Trophoblast cell (in vitro differentiated cells and primary cell): ENCODE results near the gene CBX7.

Source experiments
- DNase-seq, 2 donors: peaks; one replicate each; pipeline ENCODE4 v3.0.0-alpha.2; 2016
- H2AFZ ChIP-seq: 2 replicates; pipeline ENCODE4 v1.6.1; 2013; ENCODE audit warnings: low read length, moderate library complexity, mild to moderate bottlenecking; ENCODE audit not compliant: insufficient read depth, poor library complexity
- H2AK5ac ChIP-seq: 2 replicates; pipeline ENCODE4 v1.6.1; 2013; ENCODE audit warnings: mild to moderate bottlenecking, low read length
- H2BK120ac ChIP-seq: 2 replicates; pipeline ENCODE4 v1.6.1; 2013; ENCODE audit warnings: low read length, mild to moderate bottlenecking, moderate library complexity; ENCODE audit not compliant: insufficient read depth, poor library complexity
- H2BK12ac ChIP-seq: 2 replicates; pipeline ENCODE4 v1.6.1; 2013; ENCODE audit warnings: mild to moderate bottlenecking, low read length, moderate library complexity
- H2BK5ac ChIP-seq: 2 replicates; pipeline ENCODE4 v1.6.1; 2013; ENCODE audit warnings: low read length, low read depth, moderate library complexity, mild to moderate bottlenecking; ENCODE audit not compliant: poor library complexity
- H3K14ac ChIP-seq: 2 replicates; pipeline ENCODE4 v1.6.1; 2013; ENCODE audit warnings: mild to moderate bottlenecking, low read length
- H3K18ac ChIP-seq: 2 replicates; pipeline ENCODE4 v1.6.1; 2013; ENCODE audit warnings: mild to moderate bottlenecking, low read length
- H3K23ac ChIP-seq: 2 replicates; pipeline ENCODE4 v1.6.1; 2013; ENCODE audit warnings: low read length
- H3K27ac ChIP-seq: 2 replicates; pipeline ENCODE4 v1.5.1; 2013; ENCODE audit warnings: low read depth, mild to moderate bottlenecking, inconsistent platforms, low read length, moderate library complexity
- H3K27me3 ChIP-seq: 2 replicates; pipeline ENCODE4 v1.6.1; 2013; ENCODE audit warnings: inconsistent platforms, mild to moderate bottlenecking, low read length, moderate library complexity; ENCODE audit not compliant: insufficient read depth
- H3K36me3 ChIP-seq, 2 experiments: 1 replicate in 1 of 2; 2 replicates in 1 of 2; pipeline ENCODE4 v1.6.1; 2013; ENCODE audit warnings: low read length in 2 of 2, mild to moderate bottlenecking in 2 of 2, moderate library complexity in 1 of 2; ENCODE audit not compliant: insufficient read depth in 2 of 2, control insufficient read depth in 1 of 2
- H3K4ac ChIP-seq: 2 replicates; pipeline ENCODE4 v1.6.1; 2013; ENCODE audit warnings: low read depth, mild to moderate bottlenecking, low read length, moderate library complexity
- H3K4me1 ChIP-seq, 2 experiments: 1 replicate in 1 of 2; 2 replicates in 1 of 2; pipeline ENCODE4 v1.6.1; 2013; ENCODE audit warnings: low read length in 2 of 2, mild to moderate bottlenecking in 2 of 2, moderate library complexity in 1 of 2; ENCODE audit not compliant: insufficient read depth in 2 of 2, control insufficient read depth in 1 of 2
- H3K4me2 ChIP-seq: 2 replicates; pipeline ENCODE4 v1.6.1; 2013; ENCODE audit warnings: inconsistent platforms, mild to moderate bottlenecking, low read length, moderate library complexity
- H3K4me3 ChIP-seq: 2 replicates; pipeline ENCODE4 v1.5.1; 2013; ENCODE audit warnings: mild to moderate bottlenecking, low read depth, low read length, inconsistent platforms
- H3K79me1 ChIP-seq: one replicate; pipeline ENCODE4 v1.6.1; 2013; ENCODE audit warnings: low read length
- H3K79me2 ChIP-seq: 2 replicates; pipeline ENCODE4 v1.6.1; 2013; ENCODE audit warnings: low read length, mild to moderate bottlenecking; ENCODE audit not compliant: control insufficient read depth, insufficient read depth, poor library complexity
- H3K9ac ChIP-seq: 2 replicates; pipeline ENCODE4 v1.6.1; 2013; ENCODE audit warnings: mild to moderate bottlenecking, low read length
- H3K9me3 ChIP-seq: 2 replicates; pipeline ENCODE4 v1.6.1; 2013; ENCODE audit warnings: low read depth, mild to moderate bottlenecking, control low read depth, inconsistent platforms, low read length; ENCODE audit not compliant: insufficient read depth
- H4K12ac ChIP-seq: 2 replicates; pipeline ENCODE4 v1.6.1; 2013; ENCODE audit warnings: low read depth, mild to moderate bottlenecking, low read length, moderate library complexity
- H4K8ac ChIP-seq: 2 replicates; pipeline ENCODE4 v1.6.1; 2013; ENCODE audit warnings: low read depth, mild to moderate bottlenecking, low read length, moderate library complexity
- H4K91ac ChIP-seq: one replicate; pipeline ENCODE4 v1.6.1; 2013; ENCODE audit warnings: low read depth, mild to moderate bottlenecking, low read length, moderate library complexity
- WGBS: extraction: QIAGEN DNeasy Blood & Tissue Kit; methylation state at CpG from one replicate; pipeline ENCODE4 v1.1.7; 2013; ENCODE audit warnings: missing lambda C conversion rate; ENCODE audit not compliant: insufficient read length, insufficient coverage; ENCODE audit errors: extremely low coverage; 5-methylcytosine and 5-hydroxymethylcytosine counted together

Gene CBX7

GRCh38 chr22:39178206-39179111 is 26.0 kb upstream of the CBX7 start:
- Histone ChIP-seq H3K9ac (no peak overlapping the region), H3K9me3 (peaks cover 4% of the 10 kb centered on the region), H3K4me3 (no peak overlapping the region), H2BK12ac (peak overlapping the region; percentile 99), H3K27me3 (no peaks in the 10 kb centered on the region), H2BK120ac (peak overlapping the region; percentile 98), H3K27ac (no peak overlapping the region), H3K4ac (no peak overlapping the region), H3K14ac (no peak overlapping the region), H4K12ac (no peak overlapping the region), H3K36me3 (no peaks in the 10 kb centered on the region), H4K8ac (no peak overlapping the region), H3K4me1 (peaks cover 35 to 39% of the 10 kb centered on the region in 2 experiments), H3K79me1 (peaks cover 41% of the 10 kb centered on the region), H4K91ac (peak overlapping the region; percentile 96), H2AFZ (no peak overlapping the region), H3K18ac (no peak overlapping the region), H3K23ac (no peak overlapping the region), H2AK5ac (peak overlapping the region; percentile 99), H3K79me2 (peaks cover 21% of the 10 kb centered on the region), H3K4me2 (no peak overlapping the region), H2BK5ac (peak overlapping the region; percentile 36)
- no peak for DNase-seq
- no CpG with 5 or more reads among the region's 19 CpGs for WGBS

- H2BK12ac ChIP-seq: peak overlapping the region; percentile 99
- H4K8ac ChIP-seq: peak overlapping the region; percentile 2
- H3K79me1 ChIP-seq: peaks cover 46% of the 10 kb centered on the region
- peaks cover 21% of the 10 kb centered on the region for H3K79me2 ChIP-seq
- H3K23ac ChIP-seq: no peak overlapping the region
- no peaks in the 10 kb centered on the region for H3K27me3 ChIP-seq
- H3K36me3 ChIP-seq: no peaks in the 10 kb centered on the region
- H2AFZ ChIP-seq: no peak overlapping the region
- H4K12ac ChIP-seq: no peak overlapping the region
- H4K91ac ChIP-seq: peak overlapping the region; percentile 96
- no CpG with 5 or more reads among the region's 9 CpGs for WGBS
- peaks cover 35 to 43% of the 10 kb centered on the region in 2 experiments for H3K4me1 ChIP-seq
- no peak overlapping the region for H3K4me2 ChIP-seq
- peaks cover 4% of the 10 kb centered on the region for H3K9me3 ChIP-seq
- peak overlapping the region; percentile 34 for H3K4ac ChIP-seq
- no peak overlapping the region for H3K4me3 ChIP-seq
- H2AK5ac ChIP-seq: peak overlapping the region; percentile 99
- DNase-seq: no peak
- peak overlapping the region; percentile 95 for H3K14ac ChIP-seq
- no peak overlapping the region for H3K9ac ChIP-seq
- H3K27ac ChIP-seq: no peak overlapping the region
- peak overlapping the region; percentile 98 for H2BK120ac ChIP-seq
- peak overlapping the region; percentile 67 for H3K18ac ChIP-seq
- peak overlapping the region; percentile 36 for H2BK5ac ChIP-seq
Observed at GRCh38 chr22:39177791-39178190, 25.3 kb upstream of the CBX7 start.

- Histone ChIP-seq H3K36me3 (no peaks in the 10 kb centered on the region), H3K9me3 (peaks cover 4% of the 10 kb centered on the region), H2BK5ac (peak overlapping the region; percentile 36), H2BK12ac (peak overlapping the region; percentile 99), H2AFZ (peak overlapping the region; percentile 0), H3K79me2 (peaks cover 21% of the 10 kb centered on the region), H3K23ac (no peak overlapping the region), H3K9ac (no peak overlapping the region), H4K91ac (peak overlapping the region; percentile 96), H2BK120ac (peak overlapping the region; percentile 98), H3K79me1 (peaks cover 46% of the 10 kb centered on the region), H3K27ac (no peak overlapping the region), H4K8ac (peak overlapping the region; percentile 2), H3K18ac (peak overlapping the region; percentile 67), H3K4me2 (no peak overlapping the region), H3K14ac (peak overlapping the region; percentile 95), H2AK5ac (peak overlapping the region; percentile 99), H3K4me1 (peaks cover 35 to 43% of the 10 kb centered on the region in 2 experiments), H4K12ac (no peak overlapping the region), H3K4ac (peak overlapping the region; percentile 34), H3K4me3 (no peak overlapping the region), H3K27me3 (no peaks in the 10 kb centered on the region)
- no CpG with 5 or more reads among the region's 2 CpGs for WGBS
- DNase-seq: no peak
Observed at GRCh38 chr22:39177456-39177775, 24.9 kb upstream of the CBX7 start.

- H3K79me1 ChIP-seq: peaks cover 50% of the 10 kb centered on the region
- H3K27ac ChIP-seq: peak overlapping the region; percentile 57
- peak overlapping the region; percentile 99 for H2BK12ac ChIP-seq
- peaks cover 36 to 43% of the 10 kb centered on the region in 2 experiments for H3K4me1 ChIP-seq
- H3K4me3 ChIP-seq: no peak overlapping the region
- no peak overlapping the region for H3K9ac ChIP-seq
- H2AK5ac ChIP-seq: peak overlapping the region; percentile 99
- H3K18ac ChIP-seq: peak overlapping the region; percentile 81
- peak overlapping the region; percentile 97 for H2BK5ac ChIP-seq
- H3K79me2 ChIP-seq: peaks cover 21% of the 10 kb centered on the region
- H3K27me3 ChIP-seq: no peaks in the 10 kb centered on the region
- no CpG with 5 or more reads among the region's 14 CpGs for WGBS
- H3K36me3 ChIP-seq: no peaks in the 10 kb centered on the region
- no peak overlapping the region for H3K23ac ChIP-seq
- H3K9me3 ChIP-seq: peaks cover 4% of the 10 kb centered on the region
- H3K14ac ChIP-seq: peak overlapping the region; percentile 95
- peak overlapping the region; percentile 89 for H2AFZ ChIP-seq
- H3K4ac ChIP-seq: peak overlapping the region; percentile 85
- H2BK120ac ChIP-seq: peak overlapping the region; percentile 98
- no peak overlapping the region for H3K4me2 ChIP-seq
- peak overlapping the region; percentile 67 for H4K8ac ChIP-seq
- DNase-seq: peak in 1 of 2 donors; percentile 34
- peak overlapping the region; percentile 49 for H4K12ac ChIP-seq
- peak overlapping the region; percentile 96 for H4K91ac ChIP-seq
Observed at GRCh38 chr22:39176714-39177455, 24.4 kb upstream of the CBX7 start.
